H1 (cell line): ENCODE measurements around the gene OST4. TPM values are rescaled to one million over a fixed set of nuclear protein-coding genes. Genes with fewer than 3 reads are reported as not detected.
A peak's percentile ranks its signal among the peaks of the same experiment; 100 is the strongest.

Experiments
- ASH2L ChIP-seq: fragments of 200-600, 300-600 bp; sonication (generic); IDR thresholded peaks from one replicate; pipeline ENCODE4 v1.7.1; 2017; ENCODE audit warnings: low read length
- BACH1 ChIP-seq: IDR thresholded peaks from 2 replicates; pipeline ENCODE4 v1.6.1; 2012; ENCODE audit warnings: low read length, improper control_type of control experiment
- CHD7 ChIP-seq: fragments of 300-600 bp; sonication (generic); IDR thresholded peaks from 2 replicates; pipeline ENCODE4 v1.7.1; 2012; ENCODE audit warnings: low read length, moderate library complexity, mild to moderate bottlenecking, inconsistent platforms; ENCODE audit not compliant: insufficient replicate concordance
- HDAC2 ChIP-seq, 2 experiments: fragments of 300-600 bp in 1 of 2; sonication (generic) in 1 of 2; IDR thresholded peaks; 2 replicates each; pipeline ENCODE4 v1.6.1; 2011 to 2012; ENCODE audit warnings: low read depth in 2 of 2, low read length in 2 of 2, mild to moderate bottlenecking in 2 of 2, moderate library complexity in 2 of 2, borderline replicate concordance in 1 of 2, inconsistent platforms in 1 of 2
- SIRT6 ChIP-seq: IDR thresholded peaks from one replicate; pipeline ENCODE4 v1.7.1; 2012; ENCODE audit warnings: low read length, inconsistent platforms
- TAF1 ChIP-seq: IDR thresholded peaks from 2 replicates; pipeline ENCODE4 v1.6.1; 2011; ENCODE audit warnings: mild to moderate bottlenecking, low read depth, low read length
- polyA plus RNA-seq, 7 experiments: library from polyadenylated mRNA; depleted of rRNA in 3 of 7; stranded (reverse) in 5 of 7; unstranded in 2 of 7; fragments of >200 nt in 5 of 7; fragments of 200-250 nt in 2 of 7; gene quantifications; 1 replicate in 5 of 7; 2 replicates in 1 of 7; 4 replicates in 1 of 7; pipeline versions ENCODE4 v1.2.1 to v1.2.3, GENCODE V29; 2011 to 2013; ENCODE audit warnings: missing spikeins in 2 of 7, mixed read lengths in 2 of 7
- total RNA-seq: library from RNA; stranded (reverse); fragmentation: NEBNext Ultra II Directional; extraction: Animal tissue kit (Norgen Biotek cat#: 25700); gene quantifications from 2 replicates; pipeline ENCODE4 v1.2.1, GENCODE V29; 2021

OST4 gene
- total and polyA plus RNA-seq, 2 of the 8 experiments (the other 6 are each of a cell fraction or from before 2014, with no cell fraction given), result 225 to 865 TPM

- TF ChIP-seq HDAC2 (IDR thresholded peaks at IDR 0.05; ENCODE audit: borderline replicate concordance in 1 of 2, low read depth in 2 of 2, low read length in 2 of 2), result peak in 1 of 2 experiments; percentile 68; a peak in 2 of 4 replicates
- no peak for TF ChIP-seq CHD7
- TF ChIP-seq BACH1, result peak; percentile 19
- 0 out of 2 replicates have a peak, but pooled peaks have one; percentile 26 for TF ChIP-seq TAF1
- TF ChIP-seq SIRT6, result no peak
- peak; percentile 17 for TF ChIP-seq ASH2L
- TF ChIP-seq, all 59 proteins: peak for 8
Observed at GRCh38 chr2:27086724-27087593, 15.5 kb upstream of the OST4 start, which contains the start of gene KHK (continued).
